Measurements from ENCODE around the gene MSMP.

MSMP gene

DNA sequence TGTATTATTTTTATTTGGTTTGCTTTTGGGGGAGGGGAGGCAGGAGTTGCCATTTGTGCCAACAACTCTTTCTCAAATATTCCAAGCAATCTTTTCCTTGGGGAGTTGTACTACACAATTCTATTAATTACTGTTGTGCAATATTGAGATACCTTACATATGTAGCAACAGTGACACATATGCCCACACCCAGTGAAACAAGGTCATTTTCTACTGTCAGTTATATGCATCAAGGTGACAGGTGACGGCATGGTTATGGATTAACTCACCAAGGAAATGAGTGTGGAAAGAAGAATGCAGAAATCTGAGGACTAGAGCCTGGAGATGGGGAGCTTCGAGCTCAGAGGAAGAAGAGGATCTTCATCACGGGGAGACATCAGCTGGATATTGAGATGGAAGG, 17.9 kb upstream of the MSMP start:
- in situ Hi-C loops (cut with HindIII; ENCODE audit: low sequenced_read_pairs) = no loop called here

GRCh38 chr9:35771534-35771933, 17.5 kb upstream of the MSMP start:
- in situ Hi-C loops (cut with HindIII; ENCODE audit: low sequenced_read_pairs) = no loop called here

DNA sequence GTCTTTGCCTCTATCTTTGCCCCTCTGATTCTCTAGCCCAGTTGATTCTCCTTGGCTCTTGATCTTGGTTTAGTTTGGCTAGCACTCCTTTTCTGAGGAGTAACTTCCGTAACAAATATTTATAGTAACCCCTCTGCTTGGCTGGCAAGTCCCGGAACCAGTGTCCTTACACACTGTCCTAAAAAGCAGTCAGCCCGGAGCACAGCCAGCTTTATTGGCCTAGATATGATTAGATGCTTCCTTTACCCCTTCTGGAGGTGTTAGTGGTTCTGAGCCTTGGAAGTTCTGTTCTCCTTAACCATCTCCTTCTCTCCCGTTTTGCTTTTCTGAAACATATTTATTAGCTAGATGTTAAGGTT, 17.0 kb upstream of the MSMP start:
- in situ Hi-C loops (cut with HindIII; ENCODE audit: low sequenced_read_pairs) = no loop called here

- in situ Hi-C loops (cut with HindIII; ENCODE audit: low sequenced_read_pairs) = no loop called here
Observed at GRCh38 chr9:35769763-35770162, 15.7 kb upstream of the MSMP start.

DNA sequence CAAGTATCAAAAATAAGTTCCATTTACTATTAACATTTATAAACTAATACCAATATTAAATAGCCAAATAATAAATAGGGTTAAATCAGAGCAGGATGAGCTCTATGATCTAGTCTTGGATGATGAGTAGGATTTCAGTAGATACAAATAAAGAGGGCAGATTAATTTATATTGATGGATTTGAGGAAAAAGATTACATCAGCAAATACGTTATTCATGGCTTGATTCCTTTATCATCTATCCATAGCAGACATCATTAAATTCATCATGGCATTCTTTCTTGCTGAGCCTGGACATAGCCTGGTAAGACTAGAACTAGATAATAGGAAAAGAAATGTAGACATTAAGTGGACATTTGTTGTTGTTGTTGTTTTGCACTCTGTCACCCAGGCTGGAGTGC, 13.4 kb upstream of the MSMP start:
- in situ Hi-C loops (cut with HindIII; ENCODE audit: low sequenced_read_pairs) = no loop called here

GRCh38 chr9:35766997-35767396, 12.9 kb upstream of the MSMP start:
- in situ Hi-C loops (cut with HindIII; ENCODE audit: low sequenced_read_pairs) = no loop called here

- in situ Hi-C loops (cut with HindIII; ENCODE audit: low sequenced_read_pairs) = no loop called here
Observed at GRCh38 chr9:35763803-35764202, 9.7 kb upstream of the MSMP start.

GRCh38 chr9:35763181-35763580, 9.1 kb upstream of the MSMP start:
- in situ Hi-C loops (cut with HindIII; ENCODE audit: low sequenced_read_pairs) = no loop called here

DNA sequence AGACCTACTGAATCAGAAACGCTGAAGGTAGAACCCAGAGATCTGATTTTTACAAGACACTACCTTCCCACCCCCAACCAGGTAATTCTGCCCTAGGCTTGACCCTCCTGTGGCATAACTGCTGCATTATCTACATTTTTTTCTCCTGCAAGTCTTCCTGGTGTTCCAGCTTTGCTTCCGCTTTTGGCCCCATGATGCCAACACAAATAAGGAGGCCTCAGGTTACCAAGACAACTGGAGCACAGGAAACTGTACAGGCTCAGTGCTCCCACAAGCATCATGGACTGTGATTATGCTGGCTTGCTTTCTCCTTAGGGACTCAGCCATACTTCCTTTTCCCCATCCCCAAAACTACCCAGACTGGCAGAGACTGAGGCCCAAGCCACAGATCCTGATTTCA, 6.6 kb upstream of the MSMP start:
- in situ Hi-C loops (cut with HindIII; ENCODE audit: low sequenced_read_pairs) = no loop called here

GRCh38 chr9:35759795-35760194, 5.7 kb upstream of the MSMP start:
- in situ Hi-C loops (cut with HindIII; ENCODE audit: low sequenced_read_pairs) = no loop called here

DNA sequence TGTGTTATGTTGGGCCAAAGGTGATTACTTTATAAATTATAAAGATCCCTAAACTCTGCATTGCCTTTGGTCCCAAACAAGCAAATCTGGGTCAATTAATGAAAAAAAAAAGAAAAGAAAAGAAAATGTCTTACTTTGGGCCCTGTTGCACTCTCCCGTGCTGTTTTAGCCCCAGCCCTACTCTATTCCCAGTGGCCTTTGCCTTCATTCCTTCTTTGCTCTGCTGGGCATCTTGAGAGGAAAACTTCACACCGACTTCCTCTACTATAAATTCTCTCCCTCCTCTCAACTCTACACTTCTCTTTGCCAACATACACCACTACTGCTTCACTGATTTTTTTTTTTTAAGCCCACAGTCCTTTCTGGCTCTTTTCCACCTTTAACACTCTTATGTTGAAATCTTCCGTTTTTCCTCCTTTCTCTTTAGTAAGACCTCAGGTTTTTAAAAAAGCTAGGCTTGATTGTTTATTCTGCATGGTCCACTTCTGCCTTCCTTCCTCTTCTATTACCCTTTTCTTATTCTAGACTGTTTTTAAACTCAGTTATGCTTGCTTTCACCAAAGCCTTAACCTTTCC, 4.5 kb upstream of the MSMP start:
- in situ Hi-C loops (cut with HindIII; ENCODE audit: low sequenced_read_pairs) = no loop called here

DNA sequence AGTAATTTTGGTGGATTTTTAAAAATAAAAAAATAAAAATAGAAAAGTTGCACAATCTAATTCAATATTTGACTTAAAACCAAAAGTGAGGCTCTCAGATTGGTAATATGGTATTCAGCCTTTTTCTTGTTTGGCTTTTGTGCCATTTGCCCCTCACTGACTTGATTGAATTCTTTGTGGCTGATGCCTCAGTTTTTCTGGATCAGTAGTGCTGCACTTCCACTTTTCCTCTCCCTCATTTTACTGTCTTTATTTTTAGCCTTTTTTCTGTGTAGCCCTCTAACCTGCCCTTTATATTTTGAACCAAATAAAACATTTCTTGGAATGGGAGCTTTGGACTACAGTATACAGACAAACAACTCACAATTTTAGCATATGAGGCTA, 3.8 kb upstream of the MSMP start:
- in situ Hi-C loops (cut with HindIII; ENCODE audit: low sequenced_read_pairs) = no loop called here

- in situ Hi-C loops (cut with HindIII; ENCODE audit: low sequenced_read_pairs) = no loop called here
Observed at GRCh38 chr9:35757226-35757891, 3.3 kb upstream of the MSMP start.

DNA sequence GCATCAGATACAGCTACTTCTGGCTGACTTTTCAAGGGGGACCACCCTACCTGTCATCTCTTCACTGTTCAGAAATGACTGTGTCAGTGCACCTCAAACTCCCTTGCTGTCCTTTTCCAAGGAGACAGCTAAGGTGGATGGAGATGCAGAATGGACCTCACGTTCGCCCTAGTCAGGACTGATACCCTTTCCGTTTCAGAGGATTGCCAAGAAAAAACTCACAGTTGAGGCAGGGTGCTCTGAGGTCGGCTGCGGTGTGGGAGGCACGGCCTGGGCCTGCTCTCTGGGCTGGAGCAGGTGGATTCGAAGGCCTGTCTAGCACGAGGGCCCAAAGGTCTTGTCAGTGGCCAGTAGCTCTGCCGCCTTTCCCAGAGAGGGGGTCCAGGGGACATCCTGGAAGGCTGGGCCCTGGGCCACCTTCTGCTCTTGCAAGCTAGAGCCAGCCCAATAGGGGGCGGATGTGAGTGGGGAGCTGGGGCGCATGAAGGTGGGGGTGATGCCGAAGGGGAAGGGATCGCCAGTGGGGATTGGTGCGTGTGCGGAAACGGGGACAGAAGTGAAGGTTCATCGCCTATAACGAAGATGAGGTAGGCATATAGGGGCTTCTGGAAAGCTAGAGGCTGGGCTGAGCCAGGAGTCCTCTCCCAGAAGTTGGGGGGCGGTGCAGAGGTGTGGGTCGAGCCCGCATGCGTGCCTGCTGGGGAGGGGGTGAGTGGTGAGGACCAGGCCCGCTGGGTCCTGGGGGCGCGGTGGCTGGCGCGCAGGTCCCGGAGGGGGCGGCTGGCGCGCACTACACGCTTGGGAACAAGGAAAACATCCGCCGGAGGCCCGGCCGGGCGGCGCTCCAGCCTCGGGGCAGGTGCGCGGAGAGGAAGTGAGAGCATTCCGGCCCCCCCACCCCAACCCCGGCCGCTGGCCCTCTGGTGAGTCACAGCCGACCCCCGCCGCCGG, 2.5 kb upstream of the MSMP start:
- in situ Hi-C loops (cut with HindIII; ENCODE audit: low sequenced_read_pairs) = no loop called here

DNA sequence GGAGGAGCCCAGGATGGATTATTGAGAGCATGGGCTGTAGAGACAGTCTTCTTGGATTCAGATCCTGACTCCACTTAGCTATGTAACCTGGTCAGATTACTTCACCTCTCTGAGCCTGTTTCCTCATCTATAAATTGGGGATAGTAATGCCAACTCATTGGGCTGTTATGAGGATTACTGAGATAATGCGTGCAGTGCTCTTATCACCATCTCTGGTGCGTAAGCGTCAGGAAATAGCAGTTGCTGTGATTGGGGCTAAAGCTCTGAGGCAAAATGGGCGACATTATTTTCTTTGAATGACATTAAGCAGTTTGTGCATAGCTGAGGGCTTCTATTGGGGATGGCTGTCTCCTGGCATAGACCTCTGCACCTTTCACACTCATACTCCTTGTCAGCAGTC, 995 bp upstream of the MSMP start:
- in situ Hi-C loops (cut with HindIII; ENCODE audit: low sequenced_read_pairs) = no loop called here

- in situ Hi-C loops (cut with HindIII; ENCODE audit: low sequenced_read_pairs) = no loop called here
Observed at GRCh38 chr9:35753466-35753865, 610 bp downstream of the MSMP start.

DNA sequence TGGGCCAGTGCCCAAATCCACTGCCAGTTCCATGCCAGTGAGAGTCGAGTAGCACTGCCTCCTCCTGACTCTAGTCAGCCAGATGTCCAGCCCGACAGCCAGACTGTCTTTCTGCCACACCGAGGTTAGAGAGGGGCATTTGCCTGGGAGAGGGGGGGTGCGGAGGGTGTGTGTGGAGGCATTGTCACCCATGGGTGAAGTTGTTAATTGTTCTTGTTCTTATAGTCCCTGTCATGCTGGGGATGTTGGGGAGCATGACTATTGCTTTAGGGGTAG, 3.9 kb downstream of the MSMP start:
- in situ Hi-C loops (cut with HindIII; ENCODE audit: low sequenced_read_pairs) = no loop called here

GRCh38 chr9:35749515-35750255, 4.4 kb downstream of the MSMP start:
- in situ Hi-C loops (cut with HindIII; ENCODE audit: low sequenced_read_pairs) = no loop called here

DNA sequence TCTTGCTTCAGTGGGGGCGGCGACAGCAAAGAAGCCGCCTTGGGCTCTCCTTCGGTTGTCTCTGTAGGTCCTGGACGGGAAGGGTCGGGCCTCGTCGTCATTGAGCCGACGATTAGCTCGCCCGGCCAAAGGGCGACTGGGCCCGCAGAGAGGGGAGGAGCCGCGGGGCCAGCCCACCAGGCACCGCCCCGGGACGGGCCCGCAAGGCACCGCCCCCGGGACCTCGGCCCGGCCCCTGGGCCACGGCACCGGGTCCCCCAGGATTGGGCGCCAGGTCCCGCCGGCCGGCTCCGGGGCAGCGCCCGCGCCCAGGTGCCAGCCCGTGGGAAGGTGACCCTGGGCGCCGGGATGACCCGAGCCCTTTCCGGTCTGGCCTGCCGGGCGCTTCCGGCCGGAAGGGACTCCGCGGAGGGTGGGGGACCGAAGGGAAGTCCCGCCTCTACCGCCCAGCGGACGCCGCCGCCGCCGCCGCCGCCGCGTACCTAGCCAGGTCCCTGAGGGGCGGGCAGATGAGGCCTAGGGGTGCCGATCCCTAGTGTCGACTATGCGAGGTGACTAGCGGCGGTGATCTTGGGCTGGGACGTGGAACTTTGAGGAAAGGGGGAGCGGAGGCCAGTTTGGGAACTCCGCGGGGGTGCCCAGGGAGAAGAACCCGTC, 5.1 kb downstream of the MSMP start, which contains the start of the genes GBA2 and RGP1:
GBA2 (minus strand) TSS at position 371 of the 657 bp plus-strand sequence. CDS start 524 bp downstream, outside the sequence.
RGP1 (plus strand) TSS at position 430 of the 657 bp plus-strand sequence. CDS start 469 bp downstream, outside the sequence.
- in situ Hi-C loops (cut with HindIII; ENCODE audit: low sequenced_read_pairs) = no loop called here

DNA sequence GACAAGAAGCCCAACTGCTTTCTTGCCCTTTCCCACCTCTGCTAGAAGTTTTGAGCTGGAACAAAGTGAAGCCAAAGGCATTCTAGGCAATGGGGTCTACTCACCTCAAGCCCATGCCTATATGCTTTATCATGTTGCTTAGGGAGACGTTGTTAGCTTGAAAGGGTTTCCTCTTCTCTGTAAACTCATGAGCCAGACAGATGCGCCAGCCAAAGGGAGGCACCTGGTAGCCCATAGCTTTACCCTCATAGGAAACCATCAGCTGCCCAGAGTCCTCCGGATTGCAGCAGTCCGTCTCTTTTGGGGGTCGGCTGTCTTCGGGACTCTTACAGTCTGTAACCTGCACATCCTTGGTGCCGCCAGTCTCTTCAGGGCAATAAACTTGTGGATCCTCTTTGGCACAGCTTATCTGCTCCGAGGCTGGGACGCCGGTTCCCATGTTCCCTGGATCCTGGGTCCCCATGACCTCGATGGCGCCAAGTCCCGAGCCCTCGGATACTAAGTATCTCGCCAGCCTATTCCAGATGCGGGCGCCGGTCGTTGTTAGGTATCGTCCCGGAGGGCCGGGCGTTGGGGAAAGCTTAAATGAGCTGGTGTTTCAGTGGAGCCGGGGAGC, 5.7 kb downstream of the MSMP start:
- in situ Hi-C loops (cut with HindIII; ENCODE audit: low sequenced_read_pairs) = no loop called here
